ENCODE data around the gene ZNF669.

Gene ZNF669

DNA sequence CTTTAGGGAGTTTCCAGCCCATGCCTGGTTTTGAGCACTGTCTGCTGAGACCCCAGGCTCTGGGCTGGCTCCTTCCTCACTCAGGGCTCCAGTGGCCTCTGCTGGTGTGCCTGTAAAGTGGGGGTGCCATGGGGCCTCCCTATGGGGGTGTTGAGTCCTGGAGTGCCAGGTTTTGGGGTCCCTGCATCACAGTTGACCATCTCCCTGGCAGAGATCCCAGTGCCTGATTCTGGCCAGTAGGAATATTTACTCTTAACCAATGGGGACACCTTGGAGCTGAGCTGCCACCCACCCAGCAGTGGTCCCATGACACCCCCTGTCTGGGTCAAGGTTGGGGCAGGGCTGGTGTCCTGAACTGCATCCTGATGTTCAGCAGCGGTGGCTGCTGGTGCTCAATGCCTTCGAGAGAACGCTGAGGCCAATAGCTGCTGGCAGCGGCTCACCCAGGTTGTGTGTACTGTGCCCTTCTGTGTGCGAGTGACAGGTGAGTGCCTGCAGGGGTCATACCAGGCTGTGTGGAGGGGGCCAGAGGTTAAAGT lies 9.6 kb upstream of the ZNF669 start:
- TF ChIP-seq, protein P1, sequence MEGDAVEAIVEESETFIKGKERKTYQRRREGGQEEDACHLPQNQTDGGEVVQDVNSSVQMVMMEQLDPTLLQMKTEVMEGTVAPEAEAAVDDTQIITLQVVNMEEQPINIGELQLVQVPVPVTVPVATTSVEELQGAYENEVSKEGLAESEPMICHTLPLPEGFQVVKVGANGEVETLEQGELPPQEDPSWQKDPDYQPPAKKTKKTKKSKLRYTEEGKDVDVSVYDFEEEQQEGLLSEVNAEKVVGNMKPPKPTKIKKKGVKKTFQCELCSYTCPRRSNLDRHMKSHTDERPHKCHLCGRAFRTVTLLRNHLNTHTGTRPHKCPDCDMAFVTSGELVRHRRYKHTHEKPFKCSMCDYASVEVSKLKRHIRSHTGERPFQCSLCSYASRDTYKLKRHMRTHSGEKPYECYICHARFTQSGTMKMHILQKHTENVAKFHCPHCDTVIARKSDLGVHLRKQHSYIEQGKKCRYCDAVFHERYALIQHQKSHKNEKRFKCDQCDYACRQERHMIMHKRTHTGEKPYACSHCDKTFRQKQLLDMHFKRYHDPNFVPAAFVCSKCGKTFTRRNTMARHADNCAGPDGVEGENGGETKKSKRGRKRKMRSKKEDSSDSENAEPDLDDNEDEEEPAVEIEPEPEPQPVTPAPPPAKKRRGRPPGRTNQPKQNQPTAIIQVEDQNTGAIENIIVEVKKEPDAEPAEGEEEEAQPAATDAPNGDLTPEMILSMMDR (IDR thresholded peaks at IDR 0.05; ENCODE audit: borderline replicate concordance, control extremely low read depth, extremely low read depth, insufficient read depth, missing control alignments), result no peak
- DNase-seq (ENCODE audit: low spot score), result no peak
- in situ Hi-C loops (cut with MboI; ENCODE audit: low sequenced_read_pairs, unreplicated experiment), result no loop called here

DNA sequence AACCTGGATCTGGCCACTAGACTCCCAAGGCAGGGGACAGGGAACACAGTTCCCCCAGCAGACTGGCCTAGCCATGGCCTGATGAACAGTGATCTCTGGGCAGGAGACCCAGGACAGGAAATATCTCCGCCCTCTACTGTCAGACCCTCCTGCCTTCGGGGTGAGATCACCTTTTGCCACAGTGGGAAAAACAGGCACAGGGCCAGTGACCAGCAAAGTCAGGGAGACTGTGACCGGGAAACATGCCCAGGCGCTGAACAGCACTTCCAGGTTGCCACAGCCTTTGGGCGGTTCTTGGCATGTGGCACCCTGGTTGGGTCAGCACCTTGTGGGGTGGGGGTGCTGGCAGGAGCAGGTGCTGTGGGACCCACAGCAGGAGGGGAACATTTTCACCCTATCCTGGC lies 8.9 kb upstream of the ZNF669 start:
- DNase-seq (ENCODE audit: low spot score), result no peak
- in situ Hi-C loops (cut with MboI; ENCODE audit: low sequenced_read_pairs, unreplicated experiment), result no loop called here
- TF ChIP-seq, protein P1 (IDR thresholded peaks at IDR 0.05; ENCODE audit: borderline replicate concordance, control extremely low read depth, extremely low read depth, insufficient read depth, missing control alignments), result no peak

DNA sequence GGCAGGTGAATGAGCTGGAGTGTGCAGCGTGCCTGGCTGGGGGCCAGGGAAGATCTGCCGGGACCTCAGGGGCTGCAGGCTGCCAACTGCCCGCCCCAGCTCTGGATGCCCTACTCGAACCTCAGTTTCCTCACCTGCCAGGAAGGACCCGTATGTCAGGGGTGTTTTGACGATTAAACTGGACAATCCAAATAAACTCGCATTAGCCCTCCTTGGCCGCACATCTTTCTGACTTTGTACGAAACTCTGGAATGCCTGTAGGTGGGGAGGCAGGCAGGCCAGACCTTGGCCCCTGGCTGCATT lies 8.3 kb upstream of the ZNF669 start:
- in situ Hi-C loops (cut with MboI; ENCODE audit: low sequenced_read_pairs, unreplicated experiment), result no loop called here
- no peak for DNase-seq (ENCODE audit: low spot score)
- TF ChIP-seq, protein P1 (IDR thresholded peaks at IDR 0.05; ENCODE audit: borderline replicate concordance, control extremely low read depth, extremely low read depth, insufficient read depth, missing control alignments), result no peak

DNA sequence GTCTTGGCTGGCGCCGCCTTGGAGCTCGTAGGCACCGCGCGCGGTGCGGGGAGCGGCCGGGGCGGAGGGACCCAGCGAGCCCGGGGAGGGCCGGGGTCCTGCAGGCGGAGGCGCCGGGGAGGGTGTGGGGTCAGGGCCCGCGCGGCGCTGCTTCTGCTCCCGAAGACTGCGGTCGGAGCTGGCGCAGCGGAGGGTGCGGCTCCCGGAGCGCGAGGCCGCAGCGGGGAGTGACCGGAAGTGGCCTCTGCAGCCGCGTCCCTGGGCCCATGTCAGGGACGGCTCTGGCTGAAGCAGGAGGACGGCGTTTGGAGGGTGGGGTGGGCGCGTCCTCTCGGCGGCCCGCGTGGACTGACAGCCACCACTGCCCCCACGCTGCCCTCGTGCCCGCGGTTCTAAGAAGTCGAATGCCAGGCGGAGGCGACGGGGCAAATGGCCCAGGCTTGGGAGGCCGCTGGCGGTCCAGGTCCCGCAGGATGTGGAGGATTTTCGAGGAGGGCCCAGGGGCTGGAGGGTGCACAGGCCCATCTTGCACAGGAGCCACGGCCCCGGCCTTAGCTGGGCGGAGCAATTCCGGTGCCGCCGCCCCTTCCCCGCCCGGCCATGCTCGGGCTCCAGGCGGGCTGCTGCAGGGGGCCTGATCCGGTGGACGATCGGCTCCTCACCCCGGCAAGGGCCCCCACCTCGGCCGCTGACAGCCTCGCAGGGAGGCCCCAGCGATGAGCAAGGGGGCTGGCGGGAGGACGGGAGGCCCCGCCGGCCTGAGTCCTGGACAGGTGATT lies 7.7 kb upstream of the ZNF669 start:
- in situ Hi-C loops (cut with MboI; ENCODE audit: low sequenced_read_pairs, unreplicated experiment), result no loop called here
- no peak for DNase-seq (ENCODE audit: low spot score)
- TF ChIP-seq, protein P1 (IDR thresholded peaks at IDR 0.05; ENCODE audit: borderline replicate concordance, control extremely low read depth, extremely low read depth, insufficient read depth, missing control alignments), result no peak

DNA sequence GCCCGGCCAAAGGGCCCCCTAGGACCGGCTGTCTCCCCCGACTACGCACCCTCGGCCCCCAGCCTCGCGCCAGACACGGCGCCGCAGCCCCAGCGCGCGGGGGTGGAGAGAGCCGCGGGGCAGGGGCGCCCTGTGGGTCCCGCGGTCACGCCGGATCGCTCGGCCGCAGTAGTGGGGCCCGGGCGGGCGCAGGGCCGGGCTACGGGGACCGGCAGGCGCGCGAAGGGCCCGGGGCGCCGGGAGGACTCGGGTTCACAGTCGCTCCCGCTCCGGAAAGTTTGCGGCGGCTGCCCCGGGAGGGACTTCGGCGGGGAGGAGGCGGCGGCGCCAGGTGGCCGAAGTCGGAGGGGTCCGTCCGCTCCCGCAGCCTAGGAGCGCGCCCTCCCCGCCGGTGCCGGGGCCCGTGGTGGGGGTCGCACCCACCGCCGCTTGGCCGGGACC lies 7.1 kb upstream of the ZNF669 start:
- in situ Hi-C loops (cut with MboI; ENCODE audit: low sequenced_read_pairs, unreplicated experiment), result no loop called here
- TF ChIP-seq, protein P1 (IDR thresholded peaks at IDR 0.05; ENCODE audit: borderline replicate concordance, control extremely low read depth, extremely low read depth, insufficient read depth, missing control alignments), result no peak
- no peak for DNase-seq (ENCODE audit: low spot score)

DNA sequence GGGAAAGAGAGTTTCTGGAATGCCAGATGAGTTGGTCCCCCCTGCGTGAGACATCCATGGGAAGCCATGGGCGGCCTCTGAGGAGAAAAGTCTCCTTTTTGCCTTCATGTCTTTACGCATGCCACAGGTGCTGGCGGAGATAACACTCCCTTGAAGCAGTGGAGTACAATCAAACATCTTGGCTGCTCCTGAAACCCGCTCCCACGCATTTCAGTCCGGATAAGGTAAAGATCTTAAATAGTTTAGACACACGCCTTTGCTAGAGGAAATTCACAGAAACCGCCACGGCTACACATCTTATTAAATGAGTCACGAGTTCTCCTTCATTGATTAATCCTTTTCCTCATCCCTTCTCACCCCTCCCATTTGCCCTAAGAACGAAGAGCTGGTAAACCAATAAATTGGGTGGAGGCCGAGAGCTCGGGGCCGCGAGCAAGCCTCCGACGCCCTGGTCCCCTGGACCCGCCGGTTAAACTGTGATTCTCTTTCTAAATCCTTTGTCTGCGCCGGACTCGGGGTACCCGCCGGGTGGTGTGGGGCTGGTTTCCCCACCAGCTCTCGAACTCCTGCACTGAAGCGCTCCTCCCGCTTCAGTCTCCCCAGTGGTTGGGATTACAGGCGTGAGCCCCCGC lies 6.6 kb upstream of the ZNF669 start:
- DNase-seq (ENCODE audit: low spot score), result no peak
- TF ChIP-seq, protein P1 (IDR thresholded peaks at IDR 0.05; ENCODE audit: borderline replicate concordance, control extremely low read depth, extremely low read depth, insufficient read depth, missing control alignments), result no peak
- in situ Hi-C loops (cut with MboI; ENCODE audit: low sequenced_read_pairs, unreplicated experiment), result no loop called here
